HEK293T (cell line): Measurements from ENCODE around the gene GPBAR1.

Experiments
- BHLHE40 ChIP-seq: fragments of 450-650 bp; IDR thresholded peaks from 2 replicates; pipeline ENCODE4 v1.6.1; 2016; ENCODE audit warnings: mild to moderate bottlenecking, moderate library complexity, borderline replicate concordance
- ELF4 ChIP-seq: fragments of 450-650 bp; IDR thresholded peaks from 2 replicates; pipeline ENCODE4 v1.6.1; 2017; ENCODE audit warnings: antibody characterized with exemption
- FOXA1 ChIP-seq: fragments of 450-650 bp; IDR thresholded peaks from 2 replicates; pipeline ENCODE4 v1.6.1; 2016; ENCODE audit warnings: mild to moderate bottlenecking
- FOXK2 ChIP-seq: fragments of 450-650 bp; IDR thresholded peaks from 2 replicates; pipeline ENCODE4 v1.6.1; 2016; ENCODE audit warnings: mild to moderate bottlenecking
- FOXM1 ChIP-seq: fragments of 450-650 bp; IDR thresholded peaks from 2 replicates; pipeline ENCODE4 v1.6.1; 2017; ENCODE audit warnings: mild to moderate bottlenecking, borderline replicate concordance
- L3MBTL2 ChIP-seq: fragments of 450-650 bp; conservative IDR thresholded peaks from 2 replicates; pipeline ENCODE4 v1.6.1; 2016; ENCODE audit warnings: mild to moderate bottlenecking
- SP1 ChIP-seq: fragments of 450-650 bp; IDR thresholded peaks from 2 replicates; pipeline ENCODE4 v1.6.1; 2017
- TARDBP ChIP-seq: fragments of 450-650 bp; IDR thresholded peaks from 2 replicates; pipeline ENCODE4 v1.6.1; 2016

DNA sequence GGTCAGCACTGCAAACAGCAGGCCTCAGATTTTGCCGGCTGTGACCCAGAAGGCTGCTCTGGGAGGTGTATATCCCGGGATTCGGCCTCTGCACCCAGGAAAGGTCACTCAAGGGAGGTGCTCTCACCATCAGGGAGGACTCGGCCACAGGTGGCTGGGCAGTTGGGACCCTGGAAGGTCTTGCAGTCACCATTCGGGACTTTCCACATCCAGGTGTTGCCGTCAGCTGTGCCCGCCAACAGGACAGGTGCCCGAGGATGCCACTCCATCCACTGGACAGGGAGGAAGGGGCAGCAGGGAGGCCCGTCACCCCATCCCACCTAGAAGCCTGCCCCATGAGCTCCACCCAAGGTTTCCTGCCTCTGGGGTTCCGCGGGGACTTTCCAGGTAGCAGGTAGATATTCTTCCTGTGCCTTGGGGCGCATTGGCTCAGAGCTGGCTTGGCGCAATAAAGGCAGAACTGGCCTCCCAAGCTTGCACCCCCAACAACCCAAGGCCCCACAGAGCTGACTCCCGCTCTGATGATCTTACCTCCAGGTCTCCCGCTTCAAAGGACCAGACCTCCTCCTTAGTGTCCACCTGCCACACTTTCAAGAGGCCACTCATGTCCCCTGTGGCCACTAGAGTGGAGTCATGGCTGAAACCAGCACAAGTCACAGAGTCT, 5.6 kb downstream of the GPBAR1 start:
- TF ChIP-seq SP1: no peak
- TF ChIP-seq FOXA1: no peak
- TF ChIP-seq FOXK2: no peak
- no peak for TF ChIP-seq TARDBP
- no peak for TF ChIP-seq L3MBTL2
- no peak for TF ChIP-seq BHLHE40
- no peak for TF ChIP-seq FOXM1
- no peak for TF ChIP-seq ELF4
